Epithelial cell of esophagus (primary cell): ENCODE results near the gene AGER.

ENCODE experiments used
- DNase-seq: peaks from one replicate; pipeline ENCODE4 v3.0.0; 2010; ENCODE audit warnings: low read depth
- H3K4me3 ChIP-seq: 2 replicates; pipeline ENCODE4 v1.5.1; 2011; ENCODE audit warnings: mild to moderate bottlenecking, low read length, control low read depth
- TF ChIP-seq, protein P1 (sequence below): IDR thresholded peaks from 2 replicates; pipeline ENCODE4 v1.5.1; 2011; ENCODE audit warnings: low read depth, mild to moderate bottlenecking, low read length, control low read depth, inconsistent platforms; ENCODE audit not compliant: insufficient read depth; ENCODE audit errors: missing control alignments

AGER gene

GRCh38 chr6:32210191-32210601 is 26.1 kb upstream of the AGER start:
- DNase-seq = no peak
- TF ChIP-seq, protein P1, sequence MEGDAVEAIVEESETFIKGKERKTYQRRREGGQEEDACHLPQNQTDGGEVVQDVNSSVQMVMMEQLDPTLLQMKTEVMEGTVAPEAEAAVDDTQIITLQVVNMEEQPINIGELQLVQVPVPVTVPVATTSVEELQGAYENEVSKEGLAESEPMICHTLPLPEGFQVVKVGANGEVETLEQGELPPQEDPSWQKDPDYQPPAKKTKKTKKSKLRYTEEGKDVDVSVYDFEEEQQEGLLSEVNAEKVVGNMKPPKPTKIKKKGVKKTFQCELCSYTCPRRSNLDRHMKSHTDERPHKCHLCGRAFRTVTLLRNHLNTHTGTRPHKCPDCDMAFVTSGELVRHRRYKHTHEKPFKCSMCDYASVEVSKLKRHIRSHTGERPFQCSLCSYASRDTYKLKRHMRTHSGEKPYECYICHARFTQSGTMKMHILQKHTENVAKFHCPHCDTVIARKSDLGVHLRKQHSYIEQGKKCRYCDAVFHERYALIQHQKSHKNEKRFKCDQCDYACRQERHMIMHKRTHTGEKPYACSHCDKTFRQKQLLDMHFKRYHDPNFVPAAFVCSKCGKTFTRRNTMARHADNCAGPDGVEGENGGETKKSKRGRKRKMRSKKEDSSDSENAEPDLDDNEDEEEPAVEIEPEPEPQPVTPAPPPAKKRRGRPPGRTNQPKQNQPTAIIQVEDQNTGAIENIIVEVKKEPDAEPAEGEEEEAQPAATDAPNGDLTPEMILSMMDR = no peak
- H3K4me3 ChIP-seq = no peak overlapping the region

GRCh38 chr6:32208996-32209395 is 24.9 kb upstream of the AGER start:
- TF ChIP-seq, protein P1 = no peak
- no peak for DNase-seq

DNA sequence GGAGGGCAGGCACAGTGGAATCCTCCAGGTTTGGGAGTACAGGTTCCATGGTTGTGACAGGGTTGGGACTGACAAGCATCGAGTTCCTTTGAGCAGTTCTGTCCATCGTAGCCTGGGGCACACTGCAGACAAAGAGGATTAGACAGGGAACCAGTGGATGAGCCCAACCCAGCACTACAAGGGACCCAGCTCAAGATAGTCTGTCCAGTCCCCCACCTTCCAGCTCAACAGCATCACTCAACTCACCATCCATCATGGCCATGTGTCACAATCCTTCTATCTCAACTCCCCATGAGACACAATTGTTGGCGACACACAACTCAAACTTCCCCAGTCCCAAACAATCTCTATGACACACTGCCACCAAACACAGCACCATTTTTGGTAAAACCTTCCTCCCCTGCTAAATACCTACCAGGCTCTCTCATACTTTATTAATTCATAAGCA is 20.2 kb upstream of the AGER start:
- DNase-seq = no peak
- no peak overlapping the region for H3K4me3 ChIP-seq
- TF ChIP-seq, protein P1 = no peak

More at GRCh38 chr6:32208996-32209395, 24.9 kb upstream of the AGER start:
- H3K4me3 ChIP-seq = no peak overlapping the region

DNA sequence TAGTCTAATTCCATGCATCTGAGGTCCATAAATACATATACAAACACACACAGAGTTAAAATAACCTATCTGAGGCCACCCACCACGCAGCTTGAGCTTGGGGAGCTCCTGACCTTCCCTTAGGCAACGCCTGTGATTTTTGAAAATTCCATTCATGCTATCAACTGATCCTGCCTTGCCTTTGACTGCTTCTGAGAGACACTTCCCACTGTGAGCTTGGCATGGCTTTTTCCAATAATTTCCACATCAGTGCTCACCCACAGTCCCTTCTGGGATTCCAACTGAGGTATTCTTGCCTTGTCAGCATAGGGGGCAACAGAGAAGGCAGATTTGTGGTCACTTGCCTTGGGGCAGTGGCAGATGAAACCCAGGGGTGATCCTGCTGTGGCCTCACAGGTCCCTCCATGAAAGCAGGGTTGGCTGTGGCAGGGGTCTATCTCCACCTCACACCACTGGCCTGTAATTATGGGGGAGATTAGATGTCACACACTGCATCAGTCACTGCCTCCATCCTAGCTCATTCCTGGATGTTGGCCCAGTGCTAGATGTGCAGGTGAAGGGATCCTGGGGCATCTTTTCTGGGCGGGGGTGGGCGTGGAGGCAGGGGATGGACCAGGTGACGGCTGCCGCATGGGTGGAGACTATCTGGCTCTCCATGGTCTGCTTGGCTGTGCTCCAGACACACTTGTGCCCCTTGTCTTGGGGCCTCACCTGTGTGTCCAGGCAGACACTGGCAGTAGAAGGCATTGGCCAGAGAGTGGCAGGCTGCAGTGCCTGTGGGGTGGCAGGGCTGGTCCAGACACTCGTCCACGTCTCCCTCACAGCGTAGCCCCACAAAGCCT is 19.6 kb upstream of the AGER start:
- DNase-seq = no peak
- TF ChIP-seq, protein P1 = no peak
- no peak overlapping the region for H3K4me3 ChIP-seq

DNA sequence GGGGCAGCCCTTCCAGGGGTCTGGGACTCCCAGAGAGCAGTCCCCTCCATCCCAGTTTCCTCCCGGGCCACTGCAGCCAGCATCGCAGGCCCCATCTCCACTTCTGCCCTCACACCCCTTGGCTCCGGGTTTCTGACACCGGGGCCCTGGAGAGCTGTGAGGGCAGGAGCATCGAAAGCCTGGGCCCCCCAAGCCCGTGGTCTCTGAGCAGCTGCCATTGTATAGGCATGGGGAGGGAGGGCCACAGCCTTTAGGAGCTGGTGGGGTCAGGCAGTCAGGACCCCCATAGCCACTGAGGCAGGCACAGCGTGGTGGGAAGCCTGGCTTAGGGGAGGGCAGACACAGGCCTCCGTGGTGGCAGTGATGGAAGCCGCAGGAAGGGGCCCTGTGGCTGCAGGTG is 18.1 kb upstream of the AGER start:
- DNase-seq = no peak
- H3K4me3 ChIP-seq = no peak overlapping the region
- TF ChIP-seq, protein P1 = no peak

DNA sequence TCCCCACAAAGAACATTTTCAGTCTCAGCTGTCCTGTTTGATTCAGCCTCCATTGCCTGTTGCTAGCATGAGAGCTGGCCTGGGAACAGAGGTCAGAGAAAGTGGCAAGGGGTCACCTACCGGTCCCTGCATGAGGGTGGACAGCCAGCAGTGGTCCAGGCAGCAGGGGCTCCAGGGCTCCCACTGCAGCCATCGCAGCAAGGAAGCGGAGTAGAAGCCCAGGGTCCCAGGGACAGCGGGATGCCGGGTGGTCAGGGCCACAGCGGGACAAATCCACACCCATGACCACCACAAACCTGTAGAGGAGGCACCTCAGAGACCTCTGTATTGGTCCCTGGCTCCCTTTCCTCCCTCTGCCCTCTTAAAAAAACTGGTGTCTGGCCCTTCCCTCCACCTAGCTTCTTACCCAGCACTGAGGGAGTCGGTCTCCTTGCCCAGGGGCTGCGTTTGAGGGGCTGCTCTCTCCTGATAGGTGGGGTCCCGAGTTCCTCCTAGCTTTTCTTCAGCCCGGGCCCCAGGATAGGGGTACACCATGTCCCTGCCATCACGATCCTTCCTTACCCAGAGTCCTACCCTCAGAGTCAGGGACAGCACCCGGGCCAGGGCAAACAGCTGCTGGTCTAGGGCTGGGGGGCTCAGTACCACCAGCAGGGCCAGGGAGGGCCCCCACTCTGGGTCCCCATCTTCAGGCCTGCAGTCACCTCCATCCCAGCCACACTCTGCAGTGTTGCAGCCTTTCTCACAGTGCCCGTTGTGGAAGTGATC is 16.8 kb upstream of the AGER start:
- DNase-seq = no peak
- H3K4me3 ChIP-seq = no peak overlapping the region
- TF ChIP-seq, protein P1 = no peak
